ENCODE results near the gene TMOD3. TPM values are rescaled to one million over a fixed set of nuclear protein-coding genes. Genes with fewer than 3 reads are reported as not detected.
"Not testable (repeated sequence)": the region's sequence is repeated elsewhere in the genome, so short reads cannot be mapped to it uniquely, and the experiment has no call there.

TMOD3 gene
- polyA plus RNA-seq (2011; rRNA removed): 5.8 and 16.5 TPM in 2 replicates
- polyA minus RNA-seq (2011; rRNA and poly(A)+ RNA removed): 7.7 and 9.7 TPM in 2 replicates

DNA sequence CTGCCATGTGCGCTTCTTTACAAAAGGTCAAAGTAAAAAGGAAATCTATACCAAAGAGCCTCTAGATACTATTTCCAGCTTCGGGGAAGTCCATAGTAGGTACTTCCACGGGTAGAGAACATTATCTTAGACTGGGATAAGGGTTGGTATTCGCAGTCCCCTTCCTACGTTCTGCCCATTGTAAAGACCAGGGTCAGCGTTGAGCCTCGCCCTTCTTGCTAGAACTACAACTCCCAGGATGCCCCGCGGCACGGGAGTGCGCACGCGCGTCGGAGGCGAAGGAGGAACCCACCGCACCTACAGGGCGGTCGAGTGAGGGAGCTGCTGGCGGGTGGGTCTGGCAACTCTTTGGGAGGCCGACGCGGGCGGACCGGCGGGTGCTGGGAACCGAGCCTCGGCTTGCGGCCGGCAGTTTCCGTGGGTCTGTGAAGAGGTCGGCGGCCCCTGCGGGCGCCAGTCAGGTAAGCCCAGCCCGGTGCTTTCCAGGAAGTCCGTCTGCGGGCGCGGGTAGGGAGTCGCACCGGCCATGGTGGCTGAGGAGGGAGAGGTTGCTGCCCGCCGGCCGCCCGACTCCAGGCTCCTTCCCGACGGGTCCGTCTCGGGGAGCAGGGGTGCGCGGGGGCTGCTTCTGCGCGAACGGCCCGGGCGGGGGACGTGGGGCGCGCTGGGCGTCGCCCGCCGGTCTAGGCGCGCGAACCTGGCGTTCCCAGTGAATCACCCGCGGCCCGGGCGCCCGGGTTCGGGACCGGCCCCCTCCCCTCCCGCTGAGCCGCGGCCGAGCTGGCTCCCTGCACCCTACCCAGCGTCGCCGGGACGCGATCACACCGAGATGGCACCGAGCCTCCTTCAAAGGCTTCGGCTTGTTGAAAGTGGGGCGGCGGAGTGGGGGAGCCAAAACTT, at the start of gene TMOD3:
TSS of gene TMOD3 (plus strand) at position 278 of the 900 bp plus-strand sequence. CDS start 33,232 bp downstream, outside the sequence.
- H3K4me3 ChIP-seq (ENCODE audit: low read depth, low read length): peak within 1 kb of the TSS; percentile 89
- ChIA-PET POLR2A (interaction anchor here (0.6 to 0.7 kb wide), 2 partner anchors 45 to 372 kb away, joined by 3 to 4 read pairs; no protein-coding TSS in a partner anchor), CTCF (interaction anchor here (0.7 to 1.6 kb wide), 3 partner anchors 12 to 59 kb away, joined by 3 to 4 read pairs (median 4); no protein-coding TSS in a partner anchor)
- TF ChIP-seq CTCF (IDR thresholded peaks at IDR 0.05; ENCODE audit: insufficient read depth, low read depth, low read length): peak; percentile 29
- no peaks in the 10 kb centered on the region for H3K27me3 ChIP-seq (ENCODE audit: control insufficient read depth, insufficient read depth, low read length)
- no peaks in the 10 kb centered on the region for H3K36me3 ChIP-seq (ENCODE audit: control insufficient read depth, insufficient read depth, low read length)
- DNase-seq (ENCODE audit: low read depth): peak; percentile 42

GRCh38 chr15:51780636-51781035, 48.8 kb upstream of the TMOD3 start:
- TF ChIP-seq CTCF (IDR thresholded peaks at IDR 0.05; ENCODE audit: insufficient read depth, low read depth, low read length): no peak
- no peak for DNase-seq (ENCODE audit: low read depth)
- Histone ChIP-seq H3K4me3 (ENCODE audit: low read depth, low read length) (no peak overlapping the region), H3K27me3 (ENCODE audit: control insufficient read depth, insufficient read depth, low read length) (no peaks in the 10 kb centered on the region), H3K36me3 (ENCODE audit: control insufficient read depth, insufficient read depth, low read length) (no peaks in the 10 kb centered on the region)
- CTCF ChIA-PET: interaction anchor here (0.8 to 1.4 kb wide), 5 partner anchors 8 to 131 kb away, joined by 3 to 8 read pairs (median 4); no protein-coding TSS in a partner anchor
- POLR2A ChIA-PET: no interaction called here

DNA sequence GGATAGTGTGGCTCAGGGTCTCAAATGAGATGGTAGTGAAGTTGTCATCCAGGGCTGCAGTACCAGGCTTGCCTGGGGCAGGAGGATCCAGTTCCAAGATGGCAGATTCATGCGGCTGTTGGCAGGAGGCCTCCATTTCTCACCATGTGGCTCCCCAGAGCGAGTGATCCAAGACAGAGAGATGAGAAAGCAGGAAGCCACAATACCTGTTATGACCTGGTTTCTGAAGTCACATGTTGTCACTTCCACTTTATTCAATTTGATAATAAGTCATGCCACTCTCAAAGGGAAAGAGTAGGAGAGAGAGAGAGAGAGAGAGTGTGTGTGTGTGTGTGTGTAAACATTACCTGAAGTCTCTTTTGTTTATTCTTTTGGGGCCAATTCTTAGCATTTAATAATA, 47.9 kb upstream of the TMOD3 start:
- no peak for TF ChIP-seq CTCF (IDR thresholded peaks at IDR 0.05; ENCODE audit: insufficient read depth, low read depth, low read length)
- no peak for DNase-seq (ENCODE audit: low read depth)
- no peak overlapping the region for H3K4me3 ChIP-seq (ENCODE audit: low read depth, low read length)
- CTCF ChIA-PET: interaction anchor here (1.4 kb wide), 2 partner anchors 12 to 131 kb away, joined by 5 to 8 read pairs; no protein-coding TSS in a partner anchor
- no peaks in the 10 kb centered on the region for H3K36me3 ChIP-seq (ENCODE audit: control insufficient read depth, insufficient read depth, low read length)
- POLR2A ChIA-PET: no interaction called here
- H3K27me3 ChIP-seq (ENCODE audit: control insufficient read depth, insufficient read depth, low read length): no peaks in the 10 kb centered on the region

DNA sequence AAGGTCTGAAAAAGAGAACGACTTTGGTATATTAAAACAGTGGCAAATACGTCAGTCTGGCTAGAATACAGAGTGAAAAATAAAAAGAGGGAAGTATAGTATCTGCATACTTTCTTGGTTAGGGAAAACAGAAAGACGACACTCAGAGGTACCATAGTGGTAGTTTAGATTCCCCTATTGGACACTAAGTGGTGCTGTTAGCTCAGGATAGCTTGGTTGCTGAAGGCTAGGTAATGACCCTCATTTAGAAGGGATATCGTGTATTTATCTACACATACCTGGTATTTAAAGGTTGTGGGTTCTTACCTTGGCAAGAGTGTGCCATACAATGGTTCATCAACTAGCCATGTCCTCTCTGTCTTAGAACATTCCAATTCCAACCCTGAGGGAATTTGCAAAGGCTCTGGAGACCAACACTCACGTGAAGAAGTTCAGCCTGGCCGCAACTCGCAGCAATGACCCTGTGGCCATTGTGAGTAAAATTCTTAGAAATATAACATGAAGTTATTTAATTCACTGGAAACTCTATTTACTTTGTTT, 47.0 kb upstream of the TMOD3 start:
- Histone ChIP-seq H3K36me3 (ENCODE audit: control insufficient read depth, insufficient read depth, low read length) (no peaks in the 10 kb centered on the region), H3K27me3 (ENCODE audit: control insufficient read depth, insufficient read depth, low read length) (no peaks in the 10 kb centered on the region), H3K4me3 (ENCODE audit: low read depth, low read length) (no peak overlapping the region)
- ChIA-PET POLR2A (no interaction called here), CTCF (interaction anchor here (0.5 to 3.5 kb wide), 2 partner anchors 95 to 132 kb away, joined by 3 to 9 read pairs; no protein-coding TSS in a partner anchor)
- TF ChIP-seq CTCF (IDR thresholded peaks at IDR 0.05; ENCODE audit: insufficient read depth, low read depth, low read length): peak; percentile 23; the same call in 1 of the 2 replicates
- no peak for DNase-seq (ENCODE audit: low read depth)

DNA sequence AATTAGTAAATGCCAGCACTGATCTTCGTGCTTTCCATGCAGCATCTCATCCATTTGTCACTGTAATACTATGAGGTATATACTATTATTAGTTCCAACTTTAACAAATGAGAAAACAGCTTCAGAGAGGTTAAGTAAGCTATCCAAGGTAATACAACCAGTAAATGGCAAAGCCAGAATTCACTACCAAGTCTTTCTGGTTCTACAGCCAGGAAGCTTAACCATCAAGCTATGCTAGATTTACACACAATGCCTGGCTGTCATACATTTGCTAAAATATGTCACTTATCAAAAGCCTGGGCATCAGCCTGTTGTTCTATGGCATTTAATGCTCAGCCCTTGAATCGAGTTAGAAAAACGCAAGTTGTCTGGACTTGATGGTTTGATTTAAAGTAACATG, 45.5 kb upstream of the TMOD3 start:
- TF ChIP-seq CTCF (IDR thresholded peaks at IDR 0.05; ENCODE audit: insufficient read depth, low read depth, low read length): no peak
- ChIA-PET POLR2A (no interaction called here), CTCF (interaction anchor here (3.5 kb wide), 1 partner anchor 134 kb away, joined by 9 read pairs; no protein-coding TSS in a partner anchor)
- Histone ChIP-seq H3K27me3 (ENCODE audit: control insufficient read depth, insufficient read depth, low read length) (no peaks in the 10 kb centered on the region), H3K36me3 (ENCODE audit: control insufficient read depth, insufficient read depth, low read length) (no peaks in the 10 kb centered on the region), H3K4me3 (ENCODE audit: low read depth, low read length) (no peak overlapping the region)
- DNase-seq (ENCODE audit: low read depth): no peak

DNA sequence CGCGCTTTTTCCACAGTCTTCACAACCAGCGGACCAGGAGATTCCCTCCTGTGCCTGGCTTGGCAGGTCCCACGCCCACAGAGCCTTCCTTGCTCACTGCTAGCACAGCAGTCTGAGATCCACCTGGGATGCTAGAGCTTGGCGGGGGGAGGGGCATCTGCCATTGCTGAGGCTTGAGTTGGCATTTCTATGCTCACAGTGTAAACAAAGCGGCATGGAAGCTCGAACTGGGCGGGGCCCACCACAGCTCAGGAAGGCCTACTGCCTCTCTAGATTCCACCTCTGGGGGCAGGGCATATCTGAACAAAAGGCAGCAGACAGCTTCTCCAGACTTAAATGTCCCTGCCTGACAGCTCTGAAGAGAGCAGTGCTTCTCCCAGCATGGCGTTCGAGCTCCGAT, 42.3 kb upstream of the TMOD3 start:
- CTCF ChIA-PET: interaction anchor here (3.5 kb wide), 1 partner anchor 11 kb away, joined by 19 read pairs; no protein-coding TSS in a partner anchor
- H3K36me3 ChIP-seq (ENCODE audit: control insufficient read depth, insufficient read depth, low read length); POLR2A ChIA-PET; H3K4me3 ChIP-seq (ENCODE audit: low read depth, low read length); H3K27me3 ChIP-seq (ENCODE audit: control insufficient read depth, insufficient read depth, low read length); DNase-seq (ENCODE audit: low read depth): not testable (repeated sequence)

- H3K4me3 ChIP-seq (ENCODE audit: low read depth, low read length); CTCF ChIA-PET; H3K27me3 ChIP-seq (ENCODE audit: control insufficient read depth, insufficient read depth, low read length); H3K36me3 ChIP-seq (ENCODE audit: control insufficient read depth, insufficient read depth, low read length); DNase-seq (ENCODE audit: low read depth); POLR2A ChIA-PET: not testable (repeated sequence)
Measured at GRCh38 chr15:51792474-51792873, 37.0 kb upstream of the TMOD3 start.
